CD14-positive monocyte (primary cell): ENCODE results near the gene ARL15. TPM values are rescaled to one million over a fixed set of nuclear protein-coding genes. Genes with fewer than 3 reads are reported as not detected.

Source experiments
- DNase-seq, 3 donors: peaks; one replicate each; pipeline ENCODE4 v3.0.0-alpha.2; 2011 to 2022
- H2AFZ ChIP-seq: 2 replicates; pipeline ENCODE4 v1.6.0; 2012; ENCODE audit warnings: mild to moderate bottlenecking, low read depth, low read length, inconsistent platforms; ENCODE audit not compliant: insufficient read depth, poor library complexity, severe bottlenecking
- H3K27ac ChIP-seq, 2 donors: 1 replicate in 1 of 2; 2 replicates in 1 of 2; pipeline ENCODE4 v1.5.1; 2012 to 2013; ENCODE audit warnings: low read length in 2 of 2, control low read depth in 1 of 2, inconsistent platforms in 1 of 2, low read depth in 1 of 2, mild to moderate bottlenecking in 1 of 2
- H3K27me3 ChIP-seq, 2 donors: one replicate each; pipeline versions ENCODE4 v1.6.0 to v1.6.1; 2011 to 2013; ENCODE audit warnings: low read length in 2 of 2; ENCODE audit not compliant: control insufficient read depth in 2 of 2, insufficient read depth in 2 of 2
- H3K36me3 ChIP-seq, 2 donors: replicated peaks in 1 of 2; 1 replicate in 1 of 2; 2 replicates in 1 of 2; pipeline versions ENCODE4 v1.5.1 to v1.6.1; 2012 to 2013; ENCODE audit warnings: low read length in 2 of 2, control low read depth in 1 of 2, inconsistent platforms in 1 of 2, mild to moderate bottlenecking in 1 of 2; ENCODE audit not compliant: insufficient read depth in 2 of 2, control insufficient read depth in 1 of 2
- H3K4me1 ChIP-seq, 2 donors: 1 replicate in 1 of 2; 2 replicates in 1 of 2; pipeline versions ENCODE4 v1.5.1 to v1.6.1; 2012 to 2013; ENCODE audit warnings: low read length in 2 of 2, control low read depth in 1 of 2, inconsistent platforms in 1 of 2, mild to moderate bottlenecking in 1 of 2, moderate library complexity in 1 of 2; ENCODE audit not compliant: insufficient read depth in 2 of 2, control insufficient read depth in 1 of 2
- H3K4me2 ChIP-seq: replicated peaks from 2 replicates; pipeline ENCODE3; 2012; ENCODE audit warnings: low read length, moderate library complexity, mild to moderate bottlenecking; ENCODE audit not compliant: poor library complexity, severe bottlenecking; ENCODE audit errors: extremely low read depth
- H3K4me3 ChIP-seq, 3 experiments: fragments of 200-600 bp in 1 of 3; sonication (generic) in 1 of 3; replicated peaks in 1 of 3; 1 replicate in 2 of 3; 2 replicates in 1 of 3; pipeline ENCODE4 v1.5.1; 2011 to 2013; ENCODE audit warnings: low read length in 3 of 3, mild to moderate bottlenecking in 3 of 3, control low read depth in 2 of 3, low read depth in 2 of 3, inconsistent platforms in 1 of 3, moderate library complexity in 1 of 3
- H3K79me2 ChIP-seq: 2 replicates; pipeline ENCODE4 v1.6.0; 2012; ENCODE audit warnings: mild to moderate bottlenecking, control low read depth, inconsistent platforms, low read length, moderate library complexity; ENCODE audit not compliant: insufficient read depth
- H3K9ac ChIP-seq: 2 replicates; pipeline ENCODE4 v1.6.0; 2017; ENCODE audit warnings: low read length, mild to moderate bottlenecking; ENCODE audit not compliant: insufficient read depth, poor library complexity, severe bottlenecking
- H3K9me3 ChIP-seq, 2 donors: replicated peaks in 1 of 2; 1 replicate in 1 of 2; 2 replicates in 1 of 2; pipeline versions ENCODE4 v1.5.1 to v1.6.1; 2012 to 2013; ENCODE audit warnings: low read length in 2 of 2, control low read depth in 1 of 2; ENCODE audit not compliant: control insufficient read depth in 1 of 2, insufficient read depth in 1 of 2
- H4K20me1 ChIP-seq: 2 replicates; pipeline ENCODE4 v1.6.0; 2012; ENCODE audit warnings: mild to moderate bottlenecking, low read length, control low read depth, moderate library complexity; ENCODE audit not compliant: insufficient read depth
- H3K27ac Mint-ChIP-seq, 7 donors: one replicate each; pipeline ENCODE4 v1.8.0; 2020; ENCODE audit warnings: mild to moderate bottlenecking in 7 of 7, mixed read lengths in 7 of 7, moderate library complexity in 6 of 7, inconsistent platforms in 2 of 7
- H3K27me3 Mint-ChIP-seq, 3 donors: one replicate each; pipeline ENCODE4 v1.8.0; 2021 to 2022; ENCODE audit warnings: low read depth in 3 of 3, mild to moderate bottlenecking in 3 of 3, mixed read lengths in 3 of 3, moderate library complexity in 3 of 3, inconsistent platforms in 1 of 3
- H3K36me3 Mint-ChIP-seq, 2 donors: one replicate each; pipeline ENCODE4 v1.8.0; 2020; ENCODE audit warnings: mixed read lengths in 2 of 2, inconsistent platforms in 1 of 2, mild to moderate bottlenecking in 1 of 2
- H3K4me1 Mint-ChIP-seq: one replicate; pipeline ENCODE4 v1.8.0; 2020; ENCODE audit warnings: mild to moderate bottlenecking, mixed read lengths
- H3K4me3 Mint-ChIP-seq, 2 donors: one replicate each; pipeline ENCODE4 v1.8.0; 2020; ENCODE audit warnings: mild to moderate bottlenecking in 2 of 2, mixed read lengths in 2 of 2, moderate library complexity in 1 of 2
- H3K9me3 Mint-ChIP-seq, 7 donors: one replicate each; pipeline ENCODE4 v1.8.0; 2020 to 2022; ENCODE audit warnings: mixed read lengths in 7 of 7, mild to moderate bottlenecking in 6 of 7, moderate library complexity in 6 of 7, inconsistent platforms in 2 of 7
- WGBS: methylation state at CpG from one replicate; pipeline ENCODE4 v1.1.5; 2013; ENCODE audit warnings: missing lambda C conversion rate; ENCODE audit not compliant: insufficient coverage; 5-methylcytosine and 5-hydroxymethylcytosine counted together
- intact Hi-C, 2 donors: fragments of 100-400 bp; cut with micrococcal nuclease; formaldehyde crosslinking; loops; one replicate each; pipeline versions ENCODE4 v1.15.0 to v1.15.1; 2023
- polyA plus RNA-seq, 3 donors: library from polyadenylated mRNA; depleted of rRNA in 1 of 3; unstranded in 2 of 3; stranded (reverse) in 1 of 3; fragments of 300-500 nt in 2 of 3; fragments of >200 nt in 1 of 3; fragmentation: Illumina TruSeq in 2 of 3; gene quantifications; 1 replicate in 2 of 3; 2 replicates in 1 of 3; pipeline ENCODE4 v1.2.3, GENCODE V29; 2012 to 2021
- TF ChIP-seq, protein P1 (sequence below): fragments of 200-600 bp; IDR thresholded peaks from one replicate; pipeline ENCODE4 v1.8.0; 2022; ENCODE audit warnings: antibody characterized with exemption, mild to moderate bottlenecking

The ARL15 gene
- polyA plus RNA-seq, 3 donors, result 10.5 to 27.6 (median 18.0) TPM

DNA sequence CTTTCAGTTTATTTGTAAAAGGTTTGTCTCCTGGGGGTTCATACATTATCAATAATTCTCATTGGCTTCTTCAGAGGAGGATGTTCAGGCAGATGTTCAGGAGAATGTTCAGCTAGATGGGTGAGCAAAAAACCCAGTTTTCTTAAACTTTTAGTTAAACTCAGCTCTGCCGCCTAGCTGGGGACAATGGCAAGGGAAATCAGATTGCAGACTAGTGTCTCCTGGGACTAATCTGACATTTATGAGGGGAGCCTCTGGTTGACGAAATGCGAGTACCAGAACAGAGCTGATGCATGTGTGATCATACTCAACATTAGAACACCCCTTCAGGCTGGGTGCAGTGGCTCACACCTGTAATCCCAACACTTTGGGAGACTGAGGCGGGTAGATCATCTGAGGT lies 314.4 kb downstream of the ARL15 start:
- Histone ChIP-seq H3K4me1 (peaks cover 7 to 12% of the 10 kb centered on the region in 2 donors), H3K9ac (no peak overlapping the region), H3K27me3 (no peaks in the 10 kb centered on the region), H3K4me3 (no peak overlapping the region), H3K36me3 (no peaks in the 10 kb centered on the region), H2AFZ (no peak overlapping the region), H3K27ac (no peak overlapping the region), H3K79me2 (no peaks in the 10 kb centered on the region), H3K4me2 (no peak overlapping the region), H3K9me3 (no peaks in the 10 kb centered on the region), H4K20me1 (no peaks in the 10 kb centered on the region)
- no peak overlapping the region for H3K27ac Mint-ChIP-seq
- intact Hi-C loops, result no loop called here
- H3K36me3 Mint-ChIP-seq, result peaks cover 3 to 6% of the 10 kb centered on the region in 2 donors
- TF ChIP-seq, protein P1, sequence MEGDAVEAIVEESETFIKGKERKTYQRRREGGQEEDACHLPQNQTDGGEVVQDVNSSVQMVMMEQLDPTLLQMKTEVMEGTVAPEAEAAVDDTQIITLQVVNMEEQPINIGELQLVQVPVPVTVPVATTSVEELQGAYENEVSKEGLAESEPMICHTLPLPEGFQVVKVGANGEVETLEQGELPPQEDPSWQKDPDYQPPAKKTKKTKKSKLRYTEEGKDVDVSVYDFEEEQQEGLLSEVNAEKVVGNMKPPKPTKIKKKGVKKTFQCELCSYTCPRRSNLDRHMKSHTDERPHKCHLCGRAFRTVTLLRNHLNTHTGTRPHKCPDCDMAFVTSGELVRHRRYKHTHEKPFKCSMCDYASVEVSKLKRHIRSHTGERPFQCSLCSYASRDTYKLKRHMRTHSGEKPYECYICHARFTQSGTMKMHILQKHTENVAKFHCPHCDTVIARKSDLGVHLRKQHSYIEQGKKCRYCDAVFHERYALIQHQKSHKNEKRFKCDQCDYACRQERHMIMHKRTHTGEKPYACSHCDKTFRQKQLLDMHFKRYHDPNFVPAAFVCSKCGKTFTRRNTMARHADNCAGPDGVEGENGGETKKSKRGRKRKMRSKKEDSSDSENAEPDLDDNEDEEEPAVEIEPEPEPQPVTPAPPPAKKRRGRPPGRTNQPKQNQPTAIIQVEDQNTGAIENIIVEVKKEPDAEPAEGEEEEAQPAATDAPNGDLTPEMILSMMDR, result no peak
- peaks cover 0 to 1% (median 0%) of the 10 kb centered on the region in 7 donors for H3K9me3 Mint-ChIP-seq
- H3K4me1 Mint-ChIP-seq, result peaks cover 16% of the 10 kb centered on the region
- no peak for DNase-seq
- 98% methylated on average over 4 of the region's 4 CpGs for WGBS
- no peaks in the 10 kb centered on the region for H3K27me3 Mint-ChIP-seq
- no peak overlapping the region for H3K4me3 Mint-ChIP-seq

GRCh38 chr5:53994148-53994547 lies 316.2 kb downstream of the ARL15 start:
- Histone ChIP-seq H4K20me1 (no peaks in the 10 kb centered on the region), H2AFZ (no peak overlapping the region), H3K27ac (no peak overlapping the region), H3K9me3 (no peaks in the 10 kb centered on the region), H3K36me3 (no peaks in the 10 kb centered on the region), H3K9ac (no peak overlapping the region), H3K4me1 (peaks cover 7 to 12% of the 10 kb centered on the region in 2 donors), H3K4me2 (no peak overlapping the region), H3K27me3 (no peaks in the 10 kb centered on the region), H3K79me2 (no peaks in the 10 kb centered on the region), H3K4me3 (no peak overlapping the region)
- Mint-ChIP-seq H3K9me3 (no peaks in the 10 kb centered on the region), H3K4me1 (peaks cover 16% of the 10 kb centered on the region), H3K27ac (no peak overlapping the region), H3K27me3 (no peaks in the 10 kb centered on the region), H3K4me3 (no peak overlapping the region), H3K36me3 (peaks cover 3 to 6% of the 10 kb centered on the region in 2 donors)
- TF ChIP-seq, protein P1, result no peak
- intact Hi-C loops, result no loop called here
- WGBS, result no CpG with 5 or more reads among the region's 2 CpGs
- peak; percentile 2 to 20 (median 9) for DNase-seq
